DOHH2 (cell line): ENCODE measurements around the gene ERAL1.

Source experiments
- EZH2phosphoT487 ChIP-seq: fragments of 200-600 bp; sonication (generic); IDR thresholded peaks from 2 replicates; pipeline ENCODE4 v1.6.1; 2017; ENCODE audit warnings: borderline replicate concordance, mild to moderate bottlenecking, antibody characterized with exemption, low read length, moderate library complexity, mixed read lengths
- TF ChIP-seq, protein P1 (sequence below): fragments of 200-600 bp; sonication (generic); IDR thresholded peaks from one replicate; pipeline ENCODE4 v1.5.1; 2014; ENCODE audit warnings: antibody characterized with exemption, mild to moderate bottlenecking, low read depth, low read length; ENCODE audit not compliant: poor library complexity, severe bottlenecking

DNA sequence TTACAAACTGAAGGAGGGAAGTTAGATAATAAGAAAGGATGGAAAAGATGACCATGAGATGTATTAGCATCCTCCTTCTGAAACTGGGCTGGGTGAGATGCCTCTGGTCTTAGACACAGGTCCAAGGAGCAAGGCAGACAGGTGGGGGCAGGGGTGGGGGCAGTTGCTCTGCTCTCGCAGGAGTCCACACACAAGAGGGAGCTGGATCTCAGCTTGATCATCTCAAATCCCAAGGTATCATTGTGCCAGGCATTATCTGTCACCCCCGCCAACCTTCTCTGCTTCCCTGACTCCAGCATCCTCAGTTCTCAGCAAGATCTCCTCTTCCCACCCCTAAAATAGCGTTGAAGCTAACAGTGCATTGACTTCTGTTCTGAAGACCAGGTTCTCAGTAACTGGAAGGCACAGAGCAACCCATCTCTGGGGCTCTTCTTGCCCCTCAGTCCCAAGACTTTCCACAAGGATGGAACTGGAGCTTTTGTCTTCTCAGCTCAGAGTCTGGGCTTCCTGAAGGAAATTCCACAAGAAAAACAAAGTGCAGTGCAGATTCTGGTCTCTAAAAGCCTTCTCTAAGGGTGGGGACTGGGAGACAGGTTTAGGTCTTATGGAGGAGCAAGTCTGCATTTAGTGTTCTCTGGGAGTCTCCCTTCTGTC is 41.1 kb downstream of the ERAL1 start:
- TF ChIP-seq, protein P1, sequence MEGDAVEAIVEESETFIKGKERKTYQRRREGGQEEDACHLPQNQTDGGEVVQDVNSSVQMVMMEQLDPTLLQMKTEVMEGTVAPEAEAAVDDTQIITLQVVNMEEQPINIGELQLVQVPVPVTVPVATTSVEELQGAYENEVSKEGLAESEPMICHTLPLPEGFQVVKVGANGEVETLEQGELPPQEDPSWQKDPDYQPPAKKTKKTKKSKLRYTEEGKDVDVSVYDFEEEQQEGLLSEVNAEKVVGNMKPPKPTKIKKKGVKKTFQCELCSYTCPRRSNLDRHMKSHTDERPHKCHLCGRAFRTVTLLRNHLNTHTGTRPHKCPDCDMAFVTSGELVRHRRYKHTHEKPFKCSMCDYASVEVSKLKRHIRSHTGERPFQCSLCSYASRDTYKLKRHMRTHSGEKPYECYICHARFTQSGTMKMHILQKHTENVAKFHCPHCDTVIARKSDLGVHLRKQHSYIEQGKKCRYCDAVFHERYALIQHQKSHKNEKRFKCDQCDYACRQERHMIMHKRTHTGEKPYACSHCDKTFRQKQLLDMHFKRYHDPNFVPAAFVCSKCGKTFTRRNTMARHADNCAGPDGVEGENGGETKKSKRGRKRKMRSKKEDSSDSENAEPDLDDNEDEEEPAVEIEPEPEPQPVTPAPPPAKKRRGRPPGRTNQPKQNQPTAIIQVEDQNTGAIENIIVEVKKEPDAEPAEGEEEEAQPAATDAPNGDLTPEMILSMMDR: no peak
- TF ChIP-seq EZH2phosphoT487: no peak
